Amniotic epithelial cell (primary cell): ENCODE data around the gene ARHGAP18.

Experiments
- DNase-seq: peaks from one replicate; pipeline ENCODE4 v3.0.0-alpha.2; 2010; ENCODE audit warnings: low read depth

Gene ARHGAP18

DNA sequence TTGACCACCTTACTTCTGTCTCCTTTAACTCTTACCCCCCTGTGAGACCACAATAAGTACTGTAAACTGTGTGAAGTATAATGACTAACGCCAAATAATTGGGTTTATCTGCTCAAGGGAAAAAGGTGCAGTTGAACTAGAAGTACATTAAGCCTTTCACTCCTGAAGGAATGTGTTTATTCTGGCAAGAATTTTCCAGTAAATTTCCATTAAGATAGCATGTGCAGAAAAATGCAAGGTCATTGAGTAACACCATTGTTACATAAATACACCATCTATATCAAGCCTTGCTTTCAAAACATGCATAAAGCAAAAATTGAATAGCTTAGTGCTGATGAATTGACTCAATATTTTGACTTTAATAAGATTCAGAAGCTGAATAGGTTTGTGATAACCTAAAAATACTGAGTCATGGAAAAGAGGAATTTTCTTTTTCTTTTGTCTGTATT lies 65.4 kb downstream of the ARHGAP18 start:
- DNase-seq: peak; percentile 86

DNA sequence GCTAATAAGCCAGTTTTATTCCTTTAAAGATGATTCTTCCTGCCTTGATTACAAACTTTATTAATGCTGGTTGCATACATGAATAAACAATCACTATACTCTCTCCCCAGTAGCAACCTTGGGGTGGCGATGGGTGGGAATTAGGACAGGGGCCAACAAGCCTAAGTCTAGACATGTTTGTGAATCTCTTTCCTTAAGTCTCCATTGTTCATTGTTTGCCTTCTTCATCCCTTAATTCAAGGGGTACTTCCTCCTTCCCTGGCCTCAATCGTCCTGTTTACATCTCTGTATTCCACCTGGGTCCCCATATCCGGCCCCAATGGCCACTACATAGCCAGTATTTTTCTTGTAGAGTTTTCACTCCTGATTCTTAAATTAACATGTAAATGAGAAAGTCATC lies 66.0 kb downstream of the ARHGAP18 start:
- DNase-seq: no peak

DNA sequence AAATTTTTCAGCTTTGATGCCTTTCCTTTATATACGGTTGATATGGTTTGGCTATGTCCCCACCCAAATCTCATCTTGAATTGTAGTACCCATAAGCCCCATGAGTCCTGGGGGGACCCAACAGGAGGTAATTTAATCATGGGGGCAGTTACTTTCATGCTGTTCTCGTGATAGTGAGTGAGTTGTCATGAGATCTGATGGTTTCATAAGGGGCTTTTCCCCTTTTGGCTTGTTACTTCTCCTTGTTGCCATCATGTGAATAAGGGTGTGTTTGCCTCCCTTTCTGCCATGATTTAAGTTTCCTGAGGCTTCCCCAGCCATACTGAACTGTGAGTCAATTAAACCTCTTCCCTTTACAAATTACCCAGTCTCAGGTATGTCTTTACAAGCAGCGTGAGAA lies 66.8 kb downstream of the ARHGAP18 start:
- DNase-seq: no peak

DNA sequence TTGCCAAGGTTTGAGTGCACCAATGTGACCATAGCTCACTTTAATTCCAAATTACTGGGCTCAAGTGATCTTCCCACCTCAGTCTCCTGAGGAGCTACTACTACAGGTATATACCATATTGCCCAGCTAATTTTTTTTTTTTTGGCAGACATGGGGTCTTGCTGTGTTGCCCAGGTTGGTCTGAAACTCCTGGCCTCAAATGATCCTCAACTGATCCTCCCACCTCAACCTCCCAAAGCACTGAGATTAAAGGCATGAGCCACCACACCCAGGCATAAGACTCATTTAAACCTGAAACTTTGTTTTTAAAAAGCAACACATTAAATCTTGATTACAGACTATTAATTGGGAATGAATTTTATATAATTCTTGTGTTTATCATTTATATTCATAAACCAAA lies 67.7 kb downstream of the ARHGAP18 start:
- DNase-seq: no peak

DNA sequence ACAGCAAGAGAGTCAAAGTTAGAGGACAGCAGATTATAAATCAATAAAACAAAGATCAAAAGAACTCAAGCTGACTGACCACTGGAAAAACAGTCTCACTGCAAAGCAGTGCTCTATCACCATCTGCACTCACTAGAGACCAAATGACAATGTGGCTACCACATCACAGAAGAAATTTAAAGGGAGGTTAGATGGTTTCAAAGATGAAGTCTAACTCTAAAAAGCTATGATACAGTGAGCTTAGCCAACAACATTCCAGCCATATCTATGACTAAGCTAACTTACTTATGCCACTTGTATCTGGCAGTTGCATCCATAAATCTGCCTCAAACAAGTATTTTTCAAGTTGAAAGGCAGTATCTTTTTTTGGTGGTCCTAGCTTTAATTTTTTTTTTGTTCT lies 68.6 kb downstream of the ARHGAP18 start:
- peak; percentile 83 for DNase-seq

DNA sequence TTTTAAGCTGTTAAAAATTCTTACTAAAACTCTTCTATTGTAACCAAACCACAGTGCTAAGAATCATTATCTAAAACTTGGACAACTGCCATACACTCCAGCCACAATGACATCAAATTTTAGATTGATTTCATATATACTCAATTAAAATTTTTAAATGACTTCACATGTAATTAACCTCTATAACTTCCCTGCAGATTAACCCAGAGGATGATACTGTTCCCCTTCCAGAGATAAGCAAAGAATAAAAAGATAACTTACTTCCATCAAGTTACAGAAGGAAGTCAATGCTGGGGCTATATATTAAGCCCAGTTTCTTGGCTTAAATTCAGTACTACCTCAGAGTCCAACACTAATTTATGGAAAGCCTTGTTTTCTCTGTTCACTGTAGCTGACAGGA lies 71.3 kb downstream of the ARHGAP18 start:
- peak; percentile 26 for DNase-seq

DNA sequence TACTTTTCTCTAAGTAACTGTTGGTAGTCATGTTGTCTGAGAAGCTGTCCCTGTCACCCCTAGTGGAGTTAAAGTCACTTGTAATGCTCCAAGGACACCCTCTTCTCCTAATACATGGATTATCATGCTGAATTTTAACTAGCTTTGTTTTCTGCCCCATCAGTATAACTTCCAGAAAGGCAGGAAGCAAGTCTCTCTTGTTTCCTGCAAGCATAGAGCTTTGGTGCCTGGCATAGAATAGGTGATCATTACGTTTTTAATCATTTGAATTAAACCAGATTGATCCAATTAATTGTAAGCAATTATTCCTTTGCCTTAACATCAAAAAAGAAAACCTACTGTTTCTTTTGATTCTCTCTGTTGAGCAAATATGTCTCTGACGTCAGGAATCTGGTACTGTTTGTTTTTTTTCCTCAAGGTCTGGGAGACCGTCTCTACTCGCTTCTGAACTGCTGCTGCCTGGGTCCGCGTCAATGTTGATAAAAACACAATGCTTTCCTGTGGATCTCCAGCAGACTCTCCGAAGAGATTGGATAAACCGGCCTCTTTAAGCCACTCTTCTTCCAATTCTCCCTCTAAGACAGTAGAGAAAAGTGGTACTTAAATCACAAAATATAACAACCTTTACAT lies 71.8 kb downstream of the ARHGAP18 start:
- peak; percentile 79 for DNase-seq

DNA sequence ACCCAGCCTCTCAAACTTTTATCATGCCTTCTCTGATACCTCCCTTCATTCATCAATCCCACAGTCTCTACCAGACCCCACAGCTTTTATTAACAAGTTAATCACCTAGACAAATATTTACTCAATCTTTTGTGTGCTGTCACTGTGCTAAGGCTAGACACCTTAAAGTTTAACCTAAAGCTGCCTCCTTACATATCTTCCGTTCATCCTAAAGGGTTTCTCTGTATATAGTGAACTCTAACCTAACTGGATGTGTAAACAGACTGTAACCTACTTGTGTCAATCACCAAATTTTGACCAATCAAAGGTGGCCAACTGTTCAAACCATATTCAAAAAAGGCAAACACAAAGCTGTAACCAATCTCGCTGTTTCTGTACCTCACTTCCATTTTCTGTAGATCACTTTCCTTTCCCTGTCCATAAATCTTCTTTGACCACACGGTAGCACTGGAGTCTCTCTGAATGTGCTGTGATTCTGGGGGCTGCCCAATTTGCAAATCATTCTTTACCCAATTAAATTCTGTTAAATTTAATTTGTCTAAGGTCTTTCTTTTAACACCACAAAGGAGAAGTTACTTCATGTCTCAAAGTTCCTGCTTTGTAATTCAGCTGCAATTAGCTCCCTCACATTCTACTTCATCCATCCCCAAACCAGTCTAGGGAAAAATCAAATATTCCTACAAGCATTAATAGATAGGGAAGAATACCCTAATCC lies 72.5 kb downstream of the ARHGAP18 start:
- no peak for DNase-seq

DNA sequence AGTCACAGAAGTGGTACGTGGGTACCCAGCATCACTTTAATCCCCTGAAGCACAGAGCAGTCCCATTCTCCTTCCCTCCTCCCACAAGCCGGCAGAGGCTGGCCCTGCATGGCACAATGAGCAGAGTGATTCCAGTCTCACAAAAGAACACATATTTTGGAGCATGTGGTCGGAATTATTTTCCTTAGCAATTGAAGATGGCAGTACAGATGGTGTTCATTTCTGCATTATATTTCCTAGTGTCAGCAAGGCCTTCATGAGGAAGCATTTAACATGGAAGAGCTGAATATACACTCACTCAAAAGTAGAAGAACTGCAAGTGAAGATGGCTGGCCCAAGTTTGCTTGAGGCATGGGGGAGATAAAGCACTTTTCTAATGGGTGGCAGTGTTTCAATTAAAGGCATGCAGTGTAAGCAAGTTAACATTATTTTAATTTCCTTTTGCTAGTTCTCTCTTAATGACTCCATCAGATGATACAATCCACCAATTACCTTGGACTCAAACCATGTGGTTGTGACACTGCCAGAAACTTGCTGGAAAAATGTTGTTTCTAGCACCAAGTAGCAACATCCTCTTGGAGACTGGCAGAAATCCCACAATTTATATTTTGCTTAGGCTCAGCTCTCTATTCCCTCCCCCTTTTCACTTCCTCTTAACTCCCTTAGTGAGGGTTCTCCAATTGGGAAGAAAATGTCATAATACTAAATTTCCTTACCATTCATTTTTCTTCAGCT lies 74.4 kb downstream of the ARHGAP18 start:
- peak; percentile 40 for DNase-seq

DNA sequence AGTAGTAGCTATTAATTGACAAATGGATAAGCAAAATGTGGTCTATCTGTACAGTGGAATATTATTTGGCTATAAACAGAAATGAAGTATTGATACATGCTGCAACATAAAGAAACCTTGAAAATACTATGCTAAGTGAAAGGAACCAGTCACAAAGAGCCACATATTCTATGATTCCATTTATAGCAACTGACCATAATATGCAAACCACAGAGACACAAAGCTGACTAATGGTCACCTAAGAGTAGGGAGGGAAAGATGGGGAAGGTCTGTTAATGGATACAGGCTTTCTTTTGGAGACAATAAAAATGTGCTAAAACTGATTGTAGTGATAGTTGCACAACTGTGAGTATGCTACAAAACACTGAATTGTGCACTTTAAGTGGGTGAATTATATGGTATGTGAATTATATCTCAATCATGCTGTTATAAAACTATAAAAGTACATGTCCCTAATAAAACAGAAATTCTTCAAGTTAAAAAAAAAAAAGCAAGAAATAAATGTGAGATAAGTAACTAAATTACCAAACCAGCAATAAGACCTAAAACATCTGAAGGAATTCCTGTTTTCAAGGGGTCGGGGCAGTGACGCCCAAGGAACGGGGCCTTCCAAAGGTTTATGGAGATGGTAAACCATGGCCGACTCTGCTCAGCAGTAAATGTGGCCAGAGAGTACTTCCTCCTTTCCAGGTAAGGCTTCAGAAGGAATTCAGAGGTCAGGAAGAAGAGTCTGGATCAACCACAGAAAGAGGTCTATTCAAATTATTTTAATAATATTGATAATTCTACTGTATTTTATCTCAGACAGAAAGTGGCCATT lies 75.4 kb downstream of the ARHGAP18 start:
- no peak for DNase-seq

DNA sequence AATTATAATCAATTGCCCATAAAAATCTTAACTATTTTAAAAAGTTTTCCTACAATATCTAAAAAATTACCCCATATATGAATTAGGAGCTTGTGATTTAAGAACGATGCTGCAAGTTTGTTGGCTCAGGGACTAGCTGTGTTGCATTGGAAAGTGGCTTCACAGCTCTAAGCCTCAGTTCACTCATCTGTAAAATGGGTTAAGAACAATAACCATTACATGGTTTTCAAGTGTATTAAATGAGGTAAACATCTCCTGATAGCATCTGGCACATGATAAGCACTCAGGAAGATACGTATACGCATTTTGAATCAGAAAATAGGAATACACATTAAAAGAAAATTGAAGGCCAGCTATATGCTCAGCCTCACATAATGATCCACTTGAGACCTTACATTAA lies 76.4 kb downstream of the ARHGAP18 start:
- no peak for DNase-seq

DNA sequence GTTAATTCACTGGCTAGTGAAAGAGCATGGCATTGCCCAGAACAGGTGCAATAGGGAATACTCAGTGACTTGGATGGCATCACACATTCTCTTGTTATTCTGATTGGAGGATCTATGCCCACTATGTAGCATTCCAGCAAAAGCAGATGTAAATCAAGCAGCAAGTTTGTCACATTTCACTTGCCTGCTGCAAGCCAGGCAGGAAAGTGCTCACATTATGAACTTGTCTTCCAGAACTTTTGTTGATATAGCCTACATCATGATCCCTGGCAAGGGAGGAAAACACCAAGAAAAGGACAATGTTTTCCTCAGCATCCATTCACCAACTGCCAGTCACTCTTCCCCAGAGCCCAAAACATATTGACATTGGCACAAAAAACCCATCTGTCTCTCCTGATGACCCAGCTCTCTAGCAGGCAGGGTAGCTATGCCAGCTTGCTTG lies 77.8 kb downstream of the ARHGAP18 start:
- DNase-seq: no peak

DNA sequence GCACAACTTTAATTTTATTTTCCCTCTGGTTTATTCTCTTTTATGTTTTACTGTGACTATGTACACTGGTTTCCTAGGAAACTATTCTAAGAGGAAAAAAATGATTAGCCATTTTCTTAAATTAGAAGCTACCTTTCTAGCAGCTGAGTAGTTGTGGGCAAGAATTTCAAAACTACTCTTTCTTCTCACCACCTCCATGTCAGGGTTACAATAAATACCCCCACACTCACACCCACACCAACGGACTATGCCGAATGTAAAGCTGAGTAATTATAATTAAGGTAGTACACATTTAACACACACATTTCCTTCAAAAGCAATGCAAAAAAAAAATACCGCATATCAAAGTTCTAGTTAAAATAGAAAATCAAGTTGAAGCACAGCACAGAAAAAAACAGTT lies 78.9 kb downstream of the ARHGAP18 start:
- no peak for DNase-seq

DNA sequence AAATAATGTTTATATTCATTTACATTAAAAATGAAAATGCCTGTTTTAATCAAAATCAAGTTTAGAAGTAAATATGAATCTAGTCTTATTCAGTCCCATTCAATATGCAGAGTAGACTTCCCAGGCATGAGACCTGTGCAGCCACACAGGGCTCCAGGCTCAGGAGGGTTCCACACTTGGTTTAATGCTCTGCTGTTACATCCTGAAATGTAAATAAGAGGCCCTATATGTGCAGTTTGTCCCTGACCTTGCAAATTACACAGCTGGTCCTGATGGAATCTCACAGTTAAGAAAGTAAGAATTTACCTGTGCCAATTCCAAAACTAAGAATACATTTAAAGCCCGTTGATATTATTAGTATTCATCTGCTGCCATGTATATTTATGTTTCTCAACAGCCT lies 79.4 kb downstream of the ARHGAP18 start:
- DNase-seq: no peak

DNA sequence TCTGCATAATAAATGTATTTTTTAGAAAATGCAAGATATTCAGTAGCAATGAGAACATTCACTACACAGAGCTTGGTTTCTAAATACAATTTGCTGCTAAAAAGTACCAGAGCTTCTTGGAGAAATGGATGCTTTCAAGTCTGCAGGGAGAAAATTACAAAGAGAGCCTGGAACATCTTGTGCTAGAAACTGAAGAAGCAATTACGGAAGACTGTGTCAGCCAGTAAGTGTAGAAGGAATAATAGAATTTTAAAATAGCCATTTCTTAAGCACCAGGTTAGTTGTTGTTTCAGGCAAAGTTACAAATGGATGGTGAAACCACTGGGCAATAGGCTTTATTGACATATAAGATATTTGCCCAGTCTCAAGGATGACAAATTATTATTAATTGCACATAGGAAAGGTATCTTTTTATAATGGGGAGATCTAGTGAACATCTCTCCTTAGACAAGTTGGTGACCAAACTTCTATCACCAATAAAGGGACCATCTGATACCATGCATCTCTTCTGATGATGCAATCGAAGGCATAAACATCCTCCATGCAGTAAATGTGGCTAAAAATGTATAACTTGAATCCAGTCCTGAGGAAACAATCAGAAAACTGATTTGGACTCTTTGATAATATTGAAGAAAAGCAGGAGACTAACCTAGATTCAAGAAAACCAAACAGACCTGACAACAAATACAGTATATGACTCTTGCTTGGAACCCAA lies 81.7 kb downstream of the ARHGAP18 start:
- DNase-seq: no peak

DNA sequence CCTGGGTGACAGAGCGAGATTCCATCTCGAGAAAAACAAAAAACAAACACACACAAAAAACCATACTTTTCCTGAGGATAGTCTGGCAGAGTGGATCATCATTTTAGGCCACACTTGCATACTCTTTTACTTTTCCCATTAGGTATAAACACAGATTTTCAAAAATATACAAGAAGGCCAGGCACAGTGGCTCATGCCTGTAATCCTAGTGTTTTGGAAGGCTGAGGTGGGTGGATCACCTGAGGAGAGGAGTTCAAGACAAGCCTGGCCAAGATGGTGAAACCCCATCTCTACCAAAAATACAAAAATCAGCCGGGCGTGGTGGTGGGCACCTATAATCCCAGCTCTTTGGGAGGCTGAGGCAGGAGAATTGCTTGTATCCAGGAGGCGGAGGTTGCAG lies 85.5 kb downstream of the ARHGAP18 start:
- no peak for DNase-seq

DNA sequence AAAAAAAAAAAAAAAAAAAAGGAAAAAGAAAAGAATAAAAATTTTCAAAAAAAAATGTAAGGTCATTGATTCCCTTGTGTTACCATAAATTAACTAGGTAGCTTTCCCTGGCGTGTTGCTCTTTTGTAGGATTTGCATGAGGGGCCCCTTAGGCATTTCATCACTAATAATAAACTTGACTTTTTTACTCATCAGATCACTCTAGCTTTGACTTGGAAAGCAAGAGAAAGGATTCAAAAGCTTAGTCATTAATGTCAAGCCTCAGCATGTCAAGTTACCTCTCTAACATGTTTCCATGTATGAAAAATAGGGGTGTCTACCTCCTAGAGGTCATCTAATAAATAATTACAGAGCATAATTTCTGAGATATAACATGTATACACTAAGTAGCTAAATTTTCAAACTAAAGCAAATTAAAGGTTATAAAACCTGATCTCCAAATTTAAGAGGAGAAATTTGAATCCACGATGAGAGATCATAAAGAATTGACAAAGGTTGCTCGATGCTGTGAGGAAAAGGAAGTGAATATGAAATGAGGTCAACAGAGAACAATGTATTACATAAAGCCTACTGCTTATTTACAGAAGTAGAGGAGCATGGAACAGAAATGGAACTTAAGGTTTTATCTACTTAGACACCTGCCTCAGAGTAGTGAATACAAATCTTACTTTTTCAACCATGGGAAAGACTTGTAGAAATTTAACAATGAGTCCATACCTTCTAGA lies 86.8 kb downstream of the ARHGAP18 start:
- DNase-seq: no peak

DNA sequence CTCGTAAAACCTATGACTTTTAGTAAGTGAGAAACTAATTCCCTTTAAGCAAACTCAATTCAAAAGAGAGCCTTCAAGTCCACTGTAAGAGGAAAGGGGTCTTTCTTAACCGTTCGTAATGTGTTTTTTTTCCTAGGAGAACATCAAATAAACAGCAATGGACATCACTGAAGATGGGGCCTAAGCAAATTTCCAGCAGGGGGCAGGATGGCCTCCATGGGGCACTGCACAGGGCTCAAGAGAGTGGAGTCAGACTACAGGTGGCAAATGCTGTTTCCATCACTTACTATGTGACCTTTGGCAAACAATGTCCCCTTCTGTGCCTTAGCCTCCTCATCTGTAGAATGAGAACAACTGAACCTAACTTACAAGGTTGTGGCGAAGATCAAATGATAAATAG lies 88.7 kb downstream of the ARHGAP18 start:
- no peak for DNase-seq

DNA sequence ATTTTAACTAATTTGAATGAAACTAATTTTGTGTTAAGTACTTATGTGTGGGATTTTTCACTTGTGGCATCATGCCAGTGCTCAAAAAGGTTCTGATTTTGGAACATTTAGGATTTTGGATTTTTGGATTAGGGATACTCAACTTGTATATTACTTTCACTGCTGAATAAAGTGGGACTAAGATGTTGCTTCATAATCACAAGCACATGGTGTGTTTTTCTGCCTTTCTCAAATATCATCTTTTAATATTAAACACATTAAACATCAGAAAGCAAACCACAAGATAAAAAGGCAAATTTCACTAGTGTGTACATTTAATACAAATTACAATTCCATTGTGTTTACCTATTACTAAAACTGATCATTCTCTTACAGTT lies 89.8 kb downstream of the ARHGAP18 start:
- no peak for DNase-seq

DNA sequence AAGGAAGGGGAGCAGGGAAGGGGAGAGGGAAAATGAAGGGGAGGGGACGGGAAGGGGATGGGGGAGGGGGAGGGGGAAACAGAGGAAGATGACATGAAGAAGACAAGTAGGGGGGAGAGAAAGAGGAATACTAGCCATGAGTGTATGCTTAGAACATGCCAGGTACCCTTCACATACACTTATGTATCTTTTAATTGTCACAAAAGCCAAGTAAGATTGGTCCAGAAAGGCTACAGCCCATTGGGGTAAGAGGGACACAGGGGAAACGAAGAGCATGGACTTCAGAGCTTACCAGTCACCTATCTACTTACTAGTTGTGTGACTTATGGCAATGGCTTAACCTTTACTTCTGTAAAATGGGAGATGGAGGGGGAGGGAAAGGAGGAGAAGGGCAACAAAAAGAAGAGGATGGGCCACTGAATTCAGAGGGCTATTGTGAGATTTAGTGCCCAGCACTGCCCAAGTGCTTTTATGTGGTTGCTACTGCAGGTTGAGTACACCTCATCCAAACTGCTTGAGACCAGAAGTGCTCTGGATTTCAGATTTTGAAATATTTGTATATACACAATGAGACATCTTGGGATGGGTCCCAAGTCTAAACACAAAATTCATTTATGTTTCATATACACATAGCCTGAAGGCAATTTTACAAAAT lies 90.3 kb downstream of the ARHGAP18 start:
- no peak for DNase-seq

DNA sequence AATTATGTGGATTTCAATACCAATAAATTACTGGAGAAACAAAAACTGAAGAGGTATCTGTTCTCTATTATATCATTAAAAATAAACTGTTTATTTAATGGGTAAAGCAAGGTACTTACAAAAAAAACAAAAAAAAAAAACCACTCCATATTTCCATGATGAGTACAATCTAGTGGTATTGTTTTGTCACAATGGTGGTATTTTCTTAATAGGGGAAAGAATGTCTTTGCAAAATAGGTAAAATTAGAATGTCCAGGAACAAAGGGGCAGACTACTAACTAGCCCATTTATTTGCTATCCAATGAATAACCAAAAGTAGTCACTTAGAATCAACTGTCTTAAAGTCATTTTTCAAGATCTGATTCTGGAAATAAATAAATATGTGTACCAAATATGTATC lies 92.0 kb downstream of the ARHGAP18 start:
- no peak for DNase-seq
